Measurements from ENCODE around the gene SCGB1D1.

The SCGB1D1 gene

GRCh38 chr11:62190011-62190410, at the start of gene SCGB1D1:
TSS of gene SCGB1D1 (plus strand) at chr11:62190216. CDS start at chr11:62190285, 69 bp downstream.
- DNase-seq (ENCODE audit: low spot score) = no peak

- no peak for DNase-seq (ENCODE audit: low spot score)
These were observed 49.5 kb upstream of the SCGB1D1 start for GRCh38 chr11:62140304-62141110.

GRCh38 chr11:62141111-62142042, 48.6 kb upstream of the SCGB1D1 start:
- no peak for DNase-seq (ENCODE audit: low spot score)

GRCh38 chr11:62142043-62142375, 48.0 kb upstream of the SCGB1D1 start:
- no peak for DNase-seq (ENCODE audit: low spot score)

- DNase-seq (ENCODE audit: low spot score) = no peak
These were observed 47.1 kb upstream of the SCGB1D1 start for GRCh38 chr11:62142921-62143320.

GRCh38 chr11:62143727-62144126, 46.3 kb upstream of the SCGB1D1 start:
- DNase-seq (ENCODE audit: low spot score) = no peak

- DNase-seq (ENCODE audit: low spot score) = no peak
These were observed 45.3 kb upstream of the SCGB1D1 start for GRCh38 chr11:62144641-62145255.

- no peak for DNase-seq (ENCODE audit: low spot score)
These were observed 44.6 kb upstream of the SCGB1D1 start for GRCh38 chr11:62145261-62145871.

GRCh38 chr11:62146476-62147200, 43.4 kb upstream of the SCGB1D1 start:
- DNase-seq (ENCODE audit: low spot score) = no peak

GRCh38 chr11:62147545-62147944, 42.5 kb upstream of the SCGB1D1 start:
- no peak for DNase-seq (ENCODE audit: low spot score)

- no peak for DNase-seq (ENCODE audit: low spot score)
These were observed 41.6 kb upstream of the SCGB1D1 start for GRCh38 chr11:62148271-62148980.

- no peak for DNase-seq (ENCODE audit: low spot score)
These were observed 39.8 kb upstream of the SCGB1D1 start for GRCh38 chr11:62149986-62150886.

- no peak for DNase-seq (ENCODE audit: low spot score)
These were observed 38.9 kb upstream of the SCGB1D1 start for GRCh38 chr11:62150887-62151736.

- DNase-seq (ENCODE audit: low spot score) = no peak
These were observed 38.3 kb upstream of the SCGB1D1 start for GRCh38 chr11:62151737-62152102.

GRCh38 chr11:62152245-62153086, 37.5 kb upstream of the SCGB1D1 start:
- DNase-seq (ENCODE audit: low spot score) = no peak

- DNase-seq (ENCODE audit: low spot score) = no peak
These were observed 37.0 kb upstream of the SCGB1D1 start for GRCh38 chr11:62153087-62153395.

GRCh38 chr11:62153617-62154016, 36.4 kb upstream of the SCGB1D1 start:
- DNase-seq (ENCODE audit: low spot score) = no peak

- DNase-seq (ENCODE audit: low spot score) = no peak
These were observed 32.4 kb upstream of the SCGB1D1 start for GRCh38 chr11:62157603-62158002.

Measured in AG20443 (cell line).